Measurements from ENCODE around the gene CAMK1D.

DNA sequence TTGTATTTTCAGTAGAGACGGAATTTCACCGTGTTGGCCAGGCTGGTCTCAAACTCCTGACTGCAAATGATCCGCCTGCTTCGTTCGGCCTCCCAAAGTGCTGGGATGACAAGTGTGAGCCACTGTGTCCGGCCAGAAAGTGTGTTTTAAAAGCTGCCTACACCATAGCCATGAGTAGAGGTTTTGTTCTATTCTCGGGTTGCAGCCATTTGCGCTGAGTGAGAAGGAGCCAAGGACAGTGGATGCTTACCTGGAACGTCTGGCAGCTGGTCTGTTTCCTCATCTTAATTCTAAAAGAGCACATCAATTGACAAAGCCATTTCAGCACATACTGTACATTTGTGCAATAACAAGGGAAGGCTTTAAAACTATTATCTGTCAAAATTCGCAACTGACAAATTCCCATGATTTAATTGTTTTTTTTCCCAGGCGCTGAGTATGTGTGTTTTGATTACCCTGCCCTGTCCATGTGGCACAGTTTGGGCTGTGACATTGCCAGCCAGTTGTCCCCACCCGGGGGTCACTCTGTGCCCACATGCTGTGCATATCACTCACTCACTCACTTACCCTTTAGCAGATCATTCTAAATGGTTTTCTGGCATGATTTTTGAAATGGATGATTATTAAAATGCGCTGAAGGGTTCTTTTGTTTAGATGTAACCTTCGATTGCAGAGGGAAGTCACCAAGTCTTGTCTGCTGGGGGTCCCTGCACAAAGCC, 400.6 kb downstream of the CAMK1D start:
- TF ChIP-seq ZNF776 (tag by site-specific recombination; IDR thresholded peaks at IDR 0.05; ENCODE audit: borderline replicate concordance) (no peak), ZNF513 (tag by site-specific recombination; IDR thresholded peaks at IDR 0.05) (no peak), CTCF (tag by site-specific recombination; IDR thresholded peaks at IDR 0.05) (no peak), ZFHX2 (tag by site-specific recombination; conservative IDR thresholded peaks at IDR 0.05) (no peak)
- TF ChIP-seq, protein P1, sequence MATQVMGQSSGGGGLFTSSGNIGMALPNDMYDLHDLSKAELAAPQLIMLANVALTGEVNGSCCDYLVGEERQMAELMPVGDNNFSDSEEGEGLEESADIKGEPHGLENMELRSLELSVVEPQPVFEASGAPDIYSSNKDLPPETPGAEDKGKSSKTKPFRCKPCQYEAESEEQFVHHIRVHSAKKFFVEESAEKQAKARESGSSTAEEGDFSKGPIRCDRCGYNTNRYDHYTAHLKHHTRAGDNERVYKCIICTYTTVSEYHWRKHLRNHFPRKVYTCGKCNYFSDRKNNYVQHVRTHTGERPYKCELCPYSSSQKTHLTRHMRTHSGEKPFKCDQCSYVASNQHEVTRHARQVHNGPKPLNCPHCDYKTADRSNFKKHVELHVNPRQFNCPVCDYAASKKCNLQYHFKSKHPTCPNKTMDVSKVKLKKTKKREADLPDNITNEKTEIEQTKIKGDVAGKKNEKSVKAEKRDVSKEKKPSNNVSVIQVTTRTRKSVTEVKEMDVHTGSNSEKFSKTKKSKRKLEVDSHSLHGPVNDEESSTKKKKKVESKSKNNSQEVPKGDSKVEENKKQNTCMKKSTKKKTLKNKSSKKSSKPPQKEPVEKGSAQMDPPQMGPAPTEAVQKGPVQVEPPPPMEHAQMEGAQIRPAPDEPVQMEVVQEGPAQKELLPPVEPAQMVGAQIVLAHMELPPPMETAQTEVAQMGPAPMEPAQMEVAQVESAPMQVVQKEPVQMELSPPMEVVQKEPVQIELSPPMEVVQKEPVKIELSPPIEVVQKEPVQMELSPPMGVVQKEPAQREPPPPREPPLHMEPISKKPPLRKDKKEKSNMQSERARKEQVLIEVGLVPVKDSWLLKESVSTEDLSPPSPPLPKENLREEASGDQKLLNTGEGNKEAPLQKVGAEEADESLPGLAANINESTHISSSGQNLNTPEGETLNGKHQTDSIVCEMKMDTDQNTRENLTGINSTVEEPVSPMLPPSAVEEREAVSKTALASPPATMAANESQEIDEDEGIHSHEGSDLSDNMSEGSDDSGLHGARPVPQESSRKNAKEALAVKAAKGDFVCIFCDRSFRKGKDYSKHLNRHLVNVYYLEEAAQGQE (tag by site-specific recombination; IDR thresholded peaks at IDR 0.05) = no peak

Data from HEK293 (cell line).